Right atrium auricular region (tissue), 2 donors: ENCODE measurements around the gene ERCC2. TPM values are rescaled to one million over a fixed set of nuclear protein-coding genes. Genes with fewer than 3 reads are reported as not detected.
"Not testable (repeated sequence)": the region's sequence is repeated elsewhere in the genome, so short reads cannot be mapped to it uniquely, and the experiment has no call there.

Experiments used
- DNase-seq: peaks from one replicate; pipeline ENCODE4 v3.0.0-alpha.2; 2019; ENCODE audit warnings: low spot score
- H3K27ac ChIP-seq, 2 donors: fragments of 200-600 bp; sonication (generic); 1 replicate in 1 of 2; 2 replicates in 1 of 2; pipeline ENCODE4 v1.5.1; 2016 to 2019
- H3K27me3 ChIP-seq, 2 donors: fragments of 200-600 bp; sonication (generic); one replicate each; pipeline versions ENCODE4 v1.5.1 to v1.6.0; 2017 to 2019
- H3K36me3 ChIP-seq: fragments of 200-600 bp; sonication (generic); one replicate; pipeline ENCODE4 v1.5.1; 2016
- H3K4me1 ChIP-seq, 2 donors: fragments of 200-600 bp; sonication (generic); one replicate each; pipeline versions ENCODE4 v1.5.1 to v1.6.0; 2017 to 2019
- H3K4me3 ChIP-seq, 2 donors: fragments of 200-600 bp; sonication (generic); 1 replicate in 1 of 2; 2 replicates in 1 of 2; pipeline ENCODE4 v1.5.1; 2017 to 2019; ENCODE audit warnings: mild to moderate bottlenecking in 1 of 2, moderate library complexity in 1 of 2
- H3K9me3 ChIP-seq, 2 donors: fragments of 200-600 bp; sonication (generic); one replicate each; pipeline ENCODE4 v1.5.1; 2019
- total RNA-seq, 2 donors: library from RNA; depleted of rRNA; stranded (reverse); fragments of >200 nt; gene quantifications; one replicate each; pipeline ENCODE4 v1.1.0, GENCODE V29; 2016
- TF ChIP-seq, protein P1 (sequence below), 2 donors: fragments of 200-600 bp; sonication (generic); IDR thresholded peaks; one replicate each; pipeline ENCODE4 v1.5.1; 2019; ENCODE audit warnings: antibody characterized with exemption in 2 of 2

Gene ERCC2
- total RNA-seq, 2 donors from 2014 or later, result 8.6 to 11.2 TPM

DNA sequence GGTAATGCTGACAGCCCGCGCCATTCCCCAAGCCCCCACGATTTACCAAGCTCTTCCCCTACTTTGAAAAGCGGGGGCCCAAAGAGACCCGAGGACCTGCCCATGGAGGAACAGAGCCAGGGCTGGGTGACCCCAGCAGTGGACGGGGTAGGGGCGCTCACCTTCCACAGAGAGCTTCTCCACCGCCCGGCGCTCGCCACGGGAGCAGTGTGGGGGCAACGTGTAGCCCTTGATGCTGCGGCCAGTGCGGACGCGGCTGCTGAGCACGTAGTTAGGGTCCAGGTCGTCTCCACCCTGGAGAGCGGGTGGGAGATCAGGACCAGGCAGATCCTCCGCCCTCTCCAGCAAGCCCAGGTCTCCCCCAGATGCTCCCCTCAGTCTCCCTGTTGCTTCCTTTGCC lies 55.1 kb downstream of the ERCC2 start:
- H3K4me3 ChIP-seq, result no peak overlapping the region
- H3K27me3 ChIP-seq, result no peaks in the 10 kb centered on the region
- TF ChIP-seq, protein P1, sequence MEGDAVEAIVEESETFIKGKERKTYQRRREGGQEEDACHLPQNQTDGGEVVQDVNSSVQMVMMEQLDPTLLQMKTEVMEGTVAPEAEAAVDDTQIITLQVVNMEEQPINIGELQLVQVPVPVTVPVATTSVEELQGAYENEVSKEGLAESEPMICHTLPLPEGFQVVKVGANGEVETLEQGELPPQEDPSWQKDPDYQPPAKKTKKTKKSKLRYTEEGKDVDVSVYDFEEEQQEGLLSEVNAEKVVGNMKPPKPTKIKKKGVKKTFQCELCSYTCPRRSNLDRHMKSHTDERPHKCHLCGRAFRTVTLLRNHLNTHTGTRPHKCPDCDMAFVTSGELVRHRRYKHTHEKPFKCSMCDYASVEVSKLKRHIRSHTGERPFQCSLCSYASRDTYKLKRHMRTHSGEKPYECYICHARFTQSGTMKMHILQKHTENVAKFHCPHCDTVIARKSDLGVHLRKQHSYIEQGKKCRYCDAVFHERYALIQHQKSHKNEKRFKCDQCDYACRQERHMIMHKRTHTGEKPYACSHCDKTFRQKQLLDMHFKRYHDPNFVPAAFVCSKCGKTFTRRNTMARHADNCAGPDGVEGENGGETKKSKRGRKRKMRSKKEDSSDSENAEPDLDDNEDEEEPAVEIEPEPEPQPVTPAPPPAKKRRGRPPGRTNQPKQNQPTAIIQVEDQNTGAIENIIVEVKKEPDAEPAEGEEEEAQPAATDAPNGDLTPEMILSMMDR (IDR thresholded peaks at IDR 0.05), result no peak
- no peaks in the 10 kb centered on the region for H3K9me3 ChIP-seq
- DNase-seq, result no peak
- H3K36me3 ChIP-seq, result peaks cover 71% of the 10 kb centered on the region
- peaks cover 0 to 31% of the 10 kb centered on the region in 2 donors for H3K4me1 ChIP-seq
- H3K27ac ChIP-seq, result no peak overlapping the region

DNA sequence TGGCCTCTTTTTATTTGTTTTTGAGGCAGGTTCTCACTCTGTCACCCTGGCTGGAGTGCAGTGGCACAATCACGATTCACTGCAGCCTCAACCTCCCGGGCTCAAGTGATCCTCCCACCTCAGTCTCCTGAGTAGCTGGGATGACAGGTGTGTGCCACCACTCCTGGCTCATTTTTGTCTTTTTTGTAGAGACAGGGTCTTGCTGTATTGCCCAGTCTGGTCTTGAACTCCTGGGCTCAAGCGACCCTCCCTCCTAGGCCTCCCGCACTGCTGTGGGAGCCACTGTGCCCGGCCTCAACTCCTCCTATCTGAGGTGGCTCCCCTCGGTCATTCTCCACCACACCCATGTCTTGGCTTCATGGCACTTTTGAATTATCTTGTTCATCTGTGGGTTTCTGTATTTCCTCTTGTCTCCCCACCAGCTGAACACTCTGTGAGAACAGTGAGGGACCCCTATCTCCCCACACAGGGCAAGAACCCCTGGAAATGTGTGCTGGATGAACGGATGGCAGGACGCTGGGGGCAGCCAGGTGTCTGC lies 55.6 kb downstream of the ERCC2 start:
- DNase-seq, result no peak
- H3K4me3 ChIP-seq, result no peak overlapping the region
- H3K9me3 ChIP-seq, result no peaks in the 10 kb centered on the region
- H3K27me3 ChIP-seq, result no peaks in the 10 kb centered on the region
- no peak overlapping the region for H3K27ac ChIP-seq
- TF ChIP-seq, protein P1 (IDR thresholded peaks at IDR 0.05), result no peak
- H3K4me1 ChIP-seq, result peaks cover 0 to 31% of the 10 kb centered on the region in 2 donors
- peaks cover 71% of the 10 kb centered on the region for H3K36me3 ChIP-seq

GRCh38 chr19:45312285-45312684 lies 58.1 kb downstream of the ERCC2 start:
- not testable (repeated sequence) for DNase-seq, H3K27me3 ChIP-seq, H3K4me3 ChIP-seq, H3K9me3 ChIP-seq
- Histone ChIP-seq H3K27ac (peak overlapping the region; percentile 17 to 76), H3K4me1 (peaks cover 0 to 13% of the 10 kb centered on the region in 2 donors), H3K36me3 (peaks cover 72% of the 10 kb centered on the region)

DNA sequence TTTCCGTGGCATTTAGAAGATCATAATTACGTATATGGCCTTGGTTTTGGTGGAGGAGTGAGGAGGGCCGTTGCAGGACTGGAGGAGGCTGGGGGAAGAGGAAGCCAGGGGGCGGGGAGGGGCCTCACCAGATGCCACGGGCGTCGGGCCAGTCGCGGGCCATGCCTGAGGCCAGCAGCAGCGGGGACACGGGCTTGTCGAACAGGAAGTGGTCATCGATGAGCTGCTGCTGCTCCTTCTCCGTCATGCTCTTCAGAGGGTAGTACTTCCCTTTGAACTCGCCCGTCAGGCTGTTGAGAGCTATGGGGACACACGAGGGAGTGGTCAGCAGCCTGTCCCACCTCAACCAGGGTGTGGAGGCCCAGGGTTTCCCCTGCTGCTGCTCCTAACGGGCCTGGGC lies 58.8 kb downstream of the ERCC2 start:
- peaks cover 72% of the 10 kb centered on the region for H3K36me3 ChIP-seq
- TF ChIP-seq, protein P1 (IDR thresholded peaks at IDR 0.05), result no peak
- DNase-seq, result no peak
- H3K27me3 ChIP-seq, result no peaks in the 10 kb centered on the region
- peaks cover 0 to 13% of the 10 kb centered on the region in 2 donors for H3K4me1 ChIP-seq
- peak overlapping the region; percentile 17 to 76 for H3K27ac ChIP-seq
- H3K4me3 ChIP-seq, result no peak overlapping the region
- H3K9me3 ChIP-seq, result no peaks in the 10 kb centered on the region

- not testable (repeated sequence) for H3K27me3 ChIP-seq, H3K9me3 ChIP-seq, DNase-seq, H3K4me3 ChIP-seq
- Histone ChIP-seq H3K4me1 (peaks cover 0 to 13% of the 10 kb centered on the region in 2 donors), H3K36me3 (peaks cover 59% of the 10 kb centered on the region), H3K27ac (peak overlapping the region; percentile 72 to 76)
Observed at GRCh38 chr19:45309322-45309721, 61.1 kb downstream of the ERCC2 start.

- H3K27me3 ChIP-seq, result no peaks in the 10 kb centered on the region
- peaks cover 46% of the 10 kb centered on the region for H3K36me3 ChIP-seq
- H3K4me1 ChIP-seq, result peaks cover 0 to 6% of the 10 kb centered on the region in 2 donors
- no peak overlapping the region for H3K4me3 ChIP-seq
- H3K27ac ChIP-seq, result peak overlapping the region in 1 of 2 donors; percentile 45
- no peak for DNase-seq
- no peaks in the 10 kb centered on the region for H3K9me3 ChIP-seq
- TF ChIP-seq, protein P1 (IDR thresholded peaks at IDR 0.05), result no peak
Observed at GRCh38 chr19:45307361-45307760, 63.0 kb downstream of the ERCC2 start.

DNA sequence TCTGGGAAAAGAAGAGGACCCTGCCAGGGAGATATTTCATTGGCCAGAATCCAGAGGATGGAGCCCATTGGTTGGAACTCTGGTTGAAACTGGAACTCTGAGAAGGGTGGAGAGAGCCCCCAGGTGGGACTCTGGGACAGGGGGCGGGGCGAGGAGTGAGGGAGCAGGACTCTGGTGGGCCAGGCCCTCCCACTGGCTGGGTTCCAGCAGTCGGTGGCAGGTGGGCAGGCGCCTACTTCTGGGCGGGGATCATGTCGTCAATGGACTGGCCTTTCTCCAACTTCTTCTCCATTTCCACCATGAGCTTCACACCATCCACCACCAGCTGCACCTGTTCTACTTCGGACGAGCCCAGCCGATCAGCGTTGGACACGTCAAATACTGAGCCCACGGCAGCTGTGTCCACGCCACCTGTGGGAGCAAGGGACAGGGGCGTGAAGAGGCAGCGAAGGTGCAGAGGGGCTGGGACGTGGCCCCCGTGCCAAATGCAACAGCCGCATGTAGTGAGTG lies 63.8 kb downstream of the ERCC2 start:
- Histone ChIP-seq H3K9me3 (no peaks in the 10 kb centered on the region), H3K4me3 (no peak overlapping the region), H3K4me1 (peaks cover 0 to 4% of the 10 kb centered on the region in 2 donors), H3K27ac (no peak overlapping the region), H3K36me3 (peaks cover 40% of the 10 kb centered on the region), H3K27me3 (no peaks in the 10 kb centered on the region)
- TF ChIP-seq, protein P1 (IDR thresholded peaks at IDR 0.05), result no peak
- DNase-seq, result no peak
